HS-5 (cell line): ENCODE measurements around the gene TRIM9.
"Not testable (repeated sequence)": the region's sequence is repeated elsewhere in the genome, so short reads cannot be mapped to it uniquely, and the experiment has no call there.

Experiments
- DNase-seq: peaks from one replicate; pipeline ENCODE4 v3.0.0-alpha.2; 2012; ENCODE audit warnings: low read depth

Gene TRIM9

GRCh38 chr14:50963919-50964318, 131.0 kb downstream of the TRIM9 start:
- DNase-seq, result no peak

DNA sequence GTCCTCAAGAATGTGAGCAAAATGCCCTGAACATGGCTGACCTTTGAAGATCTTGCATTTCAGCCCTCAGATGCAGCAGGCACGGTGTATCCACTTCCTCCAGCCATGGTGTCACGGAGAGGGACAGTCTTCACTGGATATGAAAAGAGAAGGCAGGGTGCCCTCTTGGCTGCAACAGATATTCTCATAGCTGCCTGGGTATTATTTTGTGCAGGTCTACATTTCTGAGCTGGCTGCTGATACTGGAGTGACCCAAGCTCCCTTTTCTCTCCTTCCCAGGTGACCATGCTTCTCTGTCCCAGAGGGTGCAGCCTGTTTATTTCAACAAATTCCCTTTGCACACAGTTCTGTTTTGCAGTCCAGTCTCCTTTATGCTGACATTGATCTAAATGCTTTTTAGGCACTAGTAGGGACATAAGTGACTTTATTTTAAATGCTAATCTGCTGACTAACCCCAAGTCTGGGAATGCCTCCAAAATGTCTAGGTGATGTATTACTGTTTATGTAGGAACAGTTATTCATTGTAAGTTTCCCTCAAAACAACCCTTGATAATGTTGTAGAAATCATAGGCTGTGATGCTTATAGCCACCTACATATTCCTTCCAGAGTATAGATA, 133.2 kb downstream of the TRIM9 start:
- DNase-seq, result peak; percentile 73

- no peak for DNase-seq
These were observed 137.6 kb downstream of the TRIM9 start for GRCh38 chr14:50957296-50957695.

DNA sequence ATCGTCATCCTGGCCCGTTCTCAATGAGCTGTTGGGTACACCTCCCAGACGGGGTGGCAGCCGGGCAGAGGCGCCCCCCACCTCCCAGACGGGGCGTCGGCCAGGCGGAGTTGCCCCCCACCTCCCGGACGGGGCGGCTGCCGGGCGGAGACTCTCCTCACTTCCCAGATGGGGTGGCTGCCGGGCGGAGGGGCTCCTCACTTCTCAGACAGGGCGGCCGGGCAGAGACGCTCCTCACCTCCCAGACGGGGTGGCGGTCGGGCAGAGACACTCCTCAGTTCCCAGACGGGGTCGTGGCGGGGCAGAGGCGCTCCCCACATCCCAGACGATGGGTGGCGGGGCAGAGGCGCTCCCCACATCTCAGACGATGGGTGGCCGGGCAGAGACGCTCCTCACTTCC, 138.5 kb downstream of the TRIM9 start:
- DNase-seq, result not testable (repeated sequence)

- DNase-seq, result peak; percentile 88
These were observed 139.4 kb downstream of the TRIM9 start for GRCh38 chr14:50955373-50956043.

DNA sequence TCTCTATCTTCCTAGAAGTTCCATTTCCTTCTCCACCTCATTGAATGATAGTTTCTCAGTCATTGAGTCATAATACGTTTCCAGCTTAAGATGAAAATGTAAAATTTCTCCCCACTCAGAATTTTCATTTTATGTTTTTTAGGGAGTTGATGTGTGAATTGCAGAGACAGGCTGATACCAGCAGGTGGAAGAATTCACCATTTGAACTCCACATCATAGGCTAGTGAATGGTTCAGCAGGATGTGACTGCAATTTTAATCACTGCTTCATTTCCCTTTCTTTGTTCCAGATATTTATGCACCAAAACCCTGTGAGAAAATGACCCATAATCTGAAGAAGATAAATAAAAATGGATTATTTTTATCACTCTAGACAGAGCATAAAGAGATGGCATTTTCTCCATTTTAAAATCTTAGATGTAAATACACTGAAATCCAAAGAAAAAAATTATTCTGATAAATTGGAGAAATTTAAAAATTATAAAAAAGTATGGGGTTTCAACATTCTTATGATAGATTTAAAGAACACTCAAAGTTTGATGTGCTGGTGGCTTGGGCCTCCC, 140.0 kb downstream of the TRIM9 start:
- DNase-seq, result no peak

DNA sequence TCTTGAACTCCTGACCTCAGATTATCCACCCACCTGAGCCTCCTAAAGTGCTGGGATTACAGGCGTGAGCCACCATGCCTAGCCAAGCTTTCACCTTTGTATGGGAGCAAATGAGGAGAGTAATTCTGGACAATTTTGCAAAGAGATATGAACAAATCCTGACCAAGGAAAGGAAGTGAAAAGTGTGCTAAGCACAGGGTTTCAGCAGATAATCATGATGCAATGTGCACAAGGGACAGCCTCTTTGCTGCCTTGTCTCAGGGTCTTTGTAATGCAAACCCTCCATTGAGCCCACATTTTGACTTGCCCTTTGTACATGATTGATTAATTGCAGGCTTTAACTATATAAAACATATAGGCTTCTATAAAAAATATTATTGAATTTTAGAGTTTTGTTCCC, 141.4 kb downstream of the TRIM9 start:
- DNase-seq, result no peak

DNA sequence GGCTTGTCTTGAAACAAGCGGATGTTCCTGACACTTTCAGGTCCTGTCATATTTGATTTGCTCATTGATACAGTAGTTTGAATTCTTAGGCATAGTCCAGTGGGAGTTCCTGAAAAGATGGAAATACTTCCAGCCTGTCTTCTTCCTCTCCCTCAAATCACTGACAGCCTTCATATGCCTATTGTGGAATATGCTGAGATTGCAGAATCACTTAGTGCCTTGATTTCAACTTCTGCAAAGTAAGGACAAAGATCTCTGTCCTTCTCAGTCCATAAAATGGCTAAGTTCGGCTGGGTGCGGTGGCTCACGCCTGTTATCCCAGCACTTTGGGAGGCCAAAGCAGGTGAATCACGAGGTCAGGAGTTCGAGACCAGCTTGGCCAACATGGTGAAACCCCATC, 143.9 kb downstream of the TRIM9 start:
- no peak for DNase-seq

DNA sequence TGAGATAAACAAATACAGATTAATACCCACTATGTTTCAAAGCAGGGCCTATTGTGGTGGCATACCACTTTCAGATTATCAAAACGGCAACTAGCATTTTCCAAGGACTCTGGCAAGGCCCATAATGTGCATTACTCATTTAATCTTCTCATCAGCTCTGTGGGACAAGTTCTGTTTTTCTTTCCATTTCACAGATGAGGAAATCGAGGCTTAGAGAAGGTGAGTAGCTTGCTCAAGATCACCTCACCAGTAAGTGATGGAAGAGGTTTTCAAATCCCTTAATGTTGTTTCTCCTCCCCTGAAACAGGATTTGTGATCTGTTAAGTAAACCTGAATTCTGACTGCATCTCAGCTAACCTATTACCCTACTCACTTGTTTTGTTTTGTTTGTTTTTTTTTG, 146.7 kb downstream of the TRIM9 start:
- no peak for DNase-seq

DNA sequence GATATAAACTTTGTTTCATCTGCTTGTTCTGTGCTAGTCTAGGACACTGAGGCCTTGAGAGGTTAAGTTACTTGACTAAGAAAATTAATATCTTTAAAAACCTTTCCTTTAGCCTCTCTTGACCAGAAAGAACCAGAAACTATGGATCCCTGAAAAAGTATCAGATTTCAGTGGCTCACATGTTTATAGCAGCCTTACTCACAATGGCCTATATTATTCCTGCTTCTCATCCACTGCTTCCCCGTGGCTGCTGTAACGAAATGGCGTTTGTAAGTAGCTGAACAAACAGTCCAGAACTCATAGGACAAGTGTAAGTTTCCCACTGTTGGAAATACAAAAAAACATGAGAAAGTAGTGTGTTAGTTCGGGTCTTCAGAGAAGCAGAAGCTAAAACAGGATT, 147.5 kb downstream of the TRIM9 start:
- no peak for DNase-seq

GRCh38 chr14:50946234-50946935, 148.5 kb downstream of the TRIM9 start:
- DNase-seq, result no peak

- DNase-seq, result no peak
These were observed 150.1 kb downstream of the TRIM9 start for GRCh38 chr14:50944647-50945413.

- DNase-seq, result no peak
These were observed 150.8 kb downstream of the TRIM9 start, which contains the start of gene PYGL for GRCh38 chr14:50943943-50944646. Gene PYGL, minus strand, starts transcription at chr14:50944483. Its CDS starts 80 bp downstream, at chr14:50944403.

- DNase-seq, result no peak
These were observed 151.5 kb downstream of the TRIM9 start for GRCh38 chr14:50943261-50943942.

- DNase-seq, result not testable (repeated sequence)
These were observed 153.3 kb downstream of the TRIM9 start for GRCh38 chr14:50941638-50942037.

- DNase-seq, result no peak
These were observed 153.8 kb downstream of the TRIM9 start for GRCh38 chr14:50941151-50941550.

DNA sequence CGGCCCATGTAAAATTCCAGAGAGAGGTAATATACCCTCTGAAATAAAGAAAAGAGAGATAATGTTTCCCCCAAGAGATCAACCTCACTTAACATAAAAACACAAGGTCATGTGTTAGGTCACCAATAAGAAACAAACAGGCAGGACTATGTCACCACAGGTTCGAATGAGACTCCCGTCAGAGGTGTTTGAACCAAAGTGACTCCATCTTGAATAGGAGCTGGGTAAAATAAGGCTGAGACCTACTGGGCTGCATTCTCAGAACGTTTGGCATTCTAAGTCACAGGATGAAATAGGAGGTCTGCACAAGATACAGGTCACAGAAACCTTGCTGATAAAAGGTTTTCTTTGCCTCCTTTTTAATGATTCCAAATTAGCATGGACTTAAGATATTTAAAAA, 157.1 kb downstream of the TRIM9 start:
- DNase-seq, result no peak

DNA sequence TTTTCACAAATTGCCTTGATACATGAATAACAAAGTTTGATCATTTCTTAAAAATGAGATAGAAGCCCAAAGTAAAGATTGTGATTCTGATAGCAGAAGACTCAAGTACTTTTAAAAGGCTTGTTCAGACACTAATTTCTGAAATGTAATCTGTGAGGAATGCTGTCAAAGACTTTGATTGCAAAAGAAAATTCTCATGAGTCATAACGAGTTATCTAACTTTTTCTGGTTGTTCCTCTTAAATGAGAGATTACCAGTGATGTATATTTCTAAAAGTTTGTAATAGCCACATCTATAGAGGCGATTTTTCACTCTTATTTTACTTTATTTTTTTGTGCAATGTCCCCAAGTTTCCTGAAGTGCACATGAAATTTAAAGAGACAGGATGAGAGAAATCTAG, 157.6 kb downstream of the TRIM9 start:
- no peak for DNase-seq

DNA sequence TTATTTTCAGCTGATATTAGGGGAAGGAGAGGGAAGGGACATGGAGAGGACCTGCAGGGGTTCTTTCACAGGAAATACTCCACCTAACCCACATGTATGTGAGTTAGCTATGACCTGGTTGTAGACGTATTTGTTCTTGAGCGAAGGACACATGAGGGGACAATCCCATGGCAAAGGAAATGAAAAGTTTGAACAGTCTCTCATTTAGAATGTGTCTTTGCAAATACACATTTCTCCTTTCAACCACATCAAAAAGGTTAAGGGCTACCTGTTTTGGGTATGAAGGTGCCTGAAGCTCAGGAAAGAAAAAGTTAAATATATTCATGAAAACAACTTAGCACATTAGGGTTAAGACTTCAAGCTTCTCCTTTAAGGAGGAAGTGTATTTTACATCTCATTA, 158.0 kb downstream of the TRIM9 start:
- DNase-seq, result no peak

- DNase-seq, result no peak
These were observed 158.9 kb downstream of the TRIM9 start for GRCh38 chr14:50936016-50936340.
